ENCODE results near the gene PPARA.

- TF ChIP-seq CTCF (IDR thresholded peaks at IDR 0.05) (no peak), POLR2A (IDR thresholded peaks at IDR 0.05) (no peak)
Observed at GRCh38 chr22:46169628-46170027, 19.3 kb downstream of the PPARA start.
